ENCODE data around the gene UBE2G2.

The UBE2G2 gene

GRCh38 chr21:44763451-44764318 lies 37.9 kb downstream of the UBE2G2 start:
- DNase-seq = no peak

GRCh38 chr21:44763050-44763378 lies 38.6 kb downstream of the UBE2G2 start:
- no peak for DNase-seq

- no peak for DNase-seq
Measured at GRCh38 chr21:44762221-44763049, 39.2 kb downstream of the UBE2G2 start.

- no peak for DNase-seq
Measured at GRCh38 chr21:44761747-44762208, 39.8 kb downstream of the UBE2G2 start.

GRCh38 chr21:44761011-44761729 lies 40.5 kb downstream of the UBE2G2 start:
- no peak for DNase-seq

GRCh38 chr21:44760376-44760775 lies 41.2 kb downstream of the UBE2G2 start:
- DNase-seq = no peak

GRCh38 chr21:44759628-44760285 lies 41.9 kb downstream of the UBE2G2 start:
- DNase-seq = no peak

- no peak for DNase-seq
Measured at GRCh38 chr21:44758781-44759627, 42.6 kb downstream of the UBE2G2 start.

- DNase-seq = no peak
Measured at GRCh38 chr21:44758141-44758561, 43.5 kb downstream of the UBE2G2 start.

GRCh38 chr21:44757731-44758130 lies 43.9 kb downstream of the UBE2G2 start:
- DNase-seq = no peak

- no peak for DNase-seq
Measured at GRCh38 chr21:44756423-44757185, 45.0 kb downstream of the UBE2G2 start.

- no peak for DNase-seq
Measured at GRCh38 chr21:44755227-44755626, 46.4 kb downstream of the UBE2G2 start.

GRCh38 chr21:44753357-44753756 lies 48.3 kb downstream of the UBE2G2 start:
- DNase-seq = no peak

GRCh38 chr21:44752671-44753235 lies 48.9 kb downstream of the UBE2G2 start:
- no peak for DNase-seq

GRCh38 chr21:44751799-44752636 lies 49.6 kb downstream of the UBE2G2 start:
- DNase-seq = no peak

- DNase-seq = no peak
Measured at GRCh38 chr21:44751186-44751798, 50.3 kb downstream of the UBE2G2 start.

GRCh38 chr21:44750675-44751025 lies 51.0 kb downstream of the UBE2G2 start:
- DNase-seq = no peak

- no peak for DNase-seq
Measured at GRCh38 chr21:44749759-44750674, 51.6 kb downstream of the UBE2G2 start.

All from effector CD8-positive, alpha-beta T cell (primary cell).